CD4-positive, alpha-beta T cell treated with Interleukin-15 for 1 hour (primary cell): Measurements from ENCODE around the gene PEPD.
A peak's percentile ranks its signal among the peaks of the same experiment; 100 is the strongest.

Experiments
- DNase-seq: peaks from one replicate; pipeline ENCODE4 v3.0.0-alpha.2; 2020

Gene PEPD

DNA sequence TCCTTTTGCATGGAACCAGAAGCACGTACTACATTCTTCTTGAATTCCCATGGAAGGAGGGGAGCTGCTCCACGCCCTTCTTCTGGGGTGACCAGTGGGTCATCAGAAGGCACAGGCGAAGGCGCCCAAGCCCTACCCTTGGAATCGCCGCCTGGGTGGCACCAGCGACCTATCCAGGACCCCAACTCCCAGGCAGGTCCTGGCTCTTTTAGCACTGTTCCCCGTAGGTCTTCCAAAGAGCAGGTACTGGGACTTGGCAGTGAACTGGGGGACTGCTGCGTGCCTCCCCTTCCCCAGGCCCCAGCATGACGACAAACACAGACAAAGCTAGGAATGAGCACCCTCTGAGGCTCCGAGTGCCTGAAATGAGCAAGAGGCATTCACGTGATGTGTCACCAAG is 103.1 kb downstream of the PEPD start:
- no peak for DNase-seq

DNA sequence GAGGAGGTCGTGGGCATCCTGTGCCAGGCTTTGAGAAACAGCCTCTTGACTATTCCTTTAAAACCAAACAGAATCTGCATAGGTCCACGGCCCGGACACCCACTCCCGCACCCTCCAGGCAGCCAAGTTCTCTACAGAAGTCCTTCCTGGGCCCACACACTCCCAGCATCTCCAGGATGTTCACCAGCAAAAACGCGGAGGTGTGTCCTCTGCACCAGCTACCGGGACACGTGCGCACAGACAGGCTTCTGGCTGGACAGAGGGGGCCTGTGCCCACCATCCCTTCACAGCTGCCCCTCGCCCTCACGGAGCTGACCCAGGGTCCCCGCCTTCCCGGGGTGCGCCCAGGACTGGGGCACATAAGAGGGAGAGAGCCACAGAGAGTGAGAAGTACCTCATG is 103.8 kb downstream of the PEPD start:
- no peak for DNase-seq

DNA sequence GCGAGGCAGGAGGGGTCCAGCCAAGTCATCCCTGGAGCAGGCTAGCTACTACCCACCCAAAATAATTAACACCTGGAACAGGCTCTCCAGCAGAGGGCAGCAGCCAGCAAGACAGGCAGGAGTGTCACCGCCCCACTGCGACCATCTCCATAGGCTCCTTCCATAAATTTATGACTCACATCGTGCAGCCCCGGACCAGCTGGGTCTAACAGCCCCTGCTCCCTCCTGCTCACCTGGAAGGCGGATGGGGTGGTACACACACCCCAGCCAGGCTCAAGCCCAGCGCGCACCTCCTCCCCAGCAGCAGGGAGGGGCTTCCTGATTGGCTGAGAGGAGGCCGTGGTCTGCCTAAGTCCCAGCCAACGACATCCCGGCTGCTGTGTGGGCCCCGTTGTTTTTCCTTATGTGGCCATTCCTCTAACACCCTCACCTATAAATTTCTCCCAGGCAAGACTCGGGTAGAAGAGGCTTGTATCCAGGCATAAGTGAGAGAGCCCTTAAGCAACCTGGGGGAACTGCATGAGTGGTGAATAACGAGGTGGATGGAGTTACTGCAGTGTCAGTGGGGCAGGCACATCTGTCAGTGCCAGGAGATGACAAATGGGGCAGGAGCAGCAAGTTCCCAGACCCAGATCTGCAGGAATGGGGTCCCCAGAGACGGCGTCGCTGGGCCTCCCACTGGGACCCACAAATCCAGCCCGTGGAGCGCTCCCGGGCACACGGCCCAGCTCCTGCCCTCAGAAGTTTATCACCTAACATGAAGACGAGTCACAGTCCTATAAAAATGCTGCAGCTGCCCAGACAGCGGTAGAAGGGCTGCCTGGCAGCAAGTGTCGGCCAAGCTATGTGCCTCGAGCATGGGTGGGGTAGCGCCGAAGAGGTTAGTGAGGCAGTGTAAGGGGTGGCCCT is 105.0 kb downstream of the PEPD start:
- peak; percentile 59 for DNase-seq

DNA sequence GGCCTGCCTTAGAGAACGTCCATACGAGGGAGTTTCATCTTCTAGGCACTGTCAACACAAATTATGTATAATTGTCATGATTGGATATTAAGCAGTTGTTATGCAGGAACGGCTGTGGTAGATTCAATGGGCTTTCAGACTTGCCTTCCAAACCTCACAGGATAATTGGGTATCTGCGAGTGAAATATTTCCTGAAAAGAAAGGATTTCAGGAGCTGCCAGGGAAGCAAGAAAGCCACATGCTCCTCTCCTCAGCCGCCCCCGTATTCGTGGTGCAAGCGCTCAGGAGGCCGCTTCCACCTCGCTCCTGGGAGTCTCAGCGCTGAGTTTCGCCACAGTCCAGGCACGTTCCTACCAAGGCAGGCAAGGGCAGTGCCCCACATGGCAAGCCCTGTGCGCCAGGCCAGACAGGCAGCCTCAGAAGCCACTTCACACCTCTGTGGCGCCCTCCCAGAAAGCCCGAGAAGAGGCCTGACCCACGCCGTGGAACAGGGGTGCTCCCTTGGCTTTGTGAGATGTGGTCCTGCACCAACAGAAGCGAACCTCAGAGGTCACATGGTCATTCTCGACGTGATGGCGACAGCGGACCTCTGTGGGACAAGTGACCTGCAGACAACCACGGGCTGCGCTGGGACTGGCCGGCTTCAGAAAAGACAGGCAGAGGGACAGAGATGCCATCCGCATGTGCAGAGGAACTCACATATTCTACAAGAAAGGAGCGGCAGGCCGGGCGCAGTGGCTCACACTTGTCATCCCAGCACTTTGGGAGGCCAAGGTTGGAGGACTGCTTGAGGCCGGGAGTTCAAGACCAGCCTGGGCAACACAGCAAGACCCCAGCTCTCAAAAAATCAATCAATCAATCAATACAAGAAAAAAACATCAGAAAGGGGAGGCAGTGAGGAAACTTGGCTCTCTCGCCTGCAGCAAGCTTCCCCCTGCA is 106.7 kb downstream of the PEPD start:
- DNase-seq, result no peak

DNA sequence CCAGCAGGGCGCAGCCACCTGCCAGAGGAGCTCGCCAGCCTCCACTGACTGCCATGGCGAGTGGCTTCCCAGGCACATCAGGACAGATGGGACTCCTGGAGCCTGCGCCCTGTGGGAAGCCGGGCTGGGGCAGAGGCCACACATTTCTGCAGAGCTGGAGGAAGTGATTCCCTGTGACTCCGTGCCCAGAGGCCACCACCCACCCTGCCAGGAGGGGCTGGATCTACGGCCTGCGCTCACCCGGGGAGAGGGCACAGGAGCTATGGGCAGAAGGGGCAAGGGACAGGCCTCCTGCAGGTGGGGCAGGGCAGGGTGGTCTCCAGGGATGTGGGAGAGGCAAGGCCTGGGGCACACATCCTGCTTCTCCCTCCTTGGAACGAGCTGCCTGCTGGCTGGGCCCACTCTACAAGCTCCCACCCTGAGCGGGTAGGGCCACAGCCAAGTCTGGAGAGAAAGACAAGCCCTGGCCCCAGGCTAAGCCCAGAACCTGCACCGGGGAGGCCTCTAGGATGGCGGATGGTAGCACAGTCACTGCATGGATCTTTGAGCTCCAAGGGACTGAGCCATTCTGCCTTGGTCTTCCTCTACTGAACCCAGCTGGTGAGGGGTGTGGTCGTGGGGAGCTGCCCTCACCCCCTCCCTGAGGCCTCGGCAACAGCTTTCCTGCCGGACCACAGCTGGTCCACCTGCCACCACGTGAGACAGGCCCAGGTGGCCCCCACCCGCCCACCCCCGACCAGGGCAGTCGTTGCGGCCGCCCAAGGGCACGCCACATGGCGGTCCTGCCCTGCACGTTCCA is 107.5 kb downstream of the PEPD start:
- no peak for DNase-seq

DNA sequence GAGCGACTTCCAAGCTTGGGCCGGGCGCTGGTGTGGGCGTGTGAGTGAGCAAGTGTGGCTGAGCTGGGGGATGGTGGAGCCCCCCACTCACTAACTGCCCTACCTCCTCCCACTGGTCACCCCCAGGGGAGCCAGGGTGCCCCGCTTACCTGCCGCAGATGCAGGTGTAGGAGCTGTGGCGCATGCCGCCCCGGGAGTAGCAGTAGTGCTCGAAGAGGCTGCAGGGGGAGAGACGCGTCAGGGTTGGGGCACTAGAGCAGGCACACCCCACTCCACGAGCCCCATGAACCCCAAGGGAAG is 108.2 kb downstream of the PEPD start:
- DNase-seq, result no peak

DNA sequence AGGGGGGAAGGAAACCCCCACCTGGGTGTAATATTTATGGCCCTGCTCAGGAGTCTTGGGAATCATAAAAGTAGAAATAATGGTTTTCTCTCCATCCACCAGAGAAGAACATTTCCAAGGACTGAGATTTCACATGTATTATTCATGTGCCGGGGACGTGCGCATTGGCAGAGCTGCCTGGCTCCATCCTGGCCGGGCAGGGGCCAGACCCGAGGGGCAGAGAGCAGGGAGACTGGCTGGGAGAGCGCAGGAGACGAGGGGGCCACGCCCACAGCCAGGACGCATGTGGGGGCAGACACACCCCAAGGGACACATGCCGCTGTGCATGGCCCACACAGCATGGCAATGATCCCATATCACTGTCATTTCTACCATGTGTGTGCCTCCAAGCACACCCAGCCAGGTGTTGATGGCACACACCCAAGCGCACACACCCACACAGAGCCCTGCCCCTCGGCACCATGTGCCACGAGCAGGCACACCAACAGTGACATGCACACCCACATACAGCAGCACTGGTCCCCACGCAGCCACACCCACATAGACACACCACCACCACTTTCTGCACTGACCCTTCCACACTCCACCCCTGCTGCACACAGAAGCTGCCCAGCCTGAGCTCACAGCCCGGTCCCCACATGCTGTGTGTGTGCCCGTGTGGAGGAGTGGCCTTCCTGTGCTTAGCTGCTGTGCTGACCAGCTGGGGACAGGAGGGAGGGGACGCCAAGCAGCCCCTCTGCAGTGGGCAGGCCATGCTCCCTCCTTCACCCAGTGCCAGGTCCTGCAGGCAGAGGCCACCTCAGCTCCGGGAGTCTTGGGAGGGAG is 108.8 kb downstream of the PEPD start:
- no peak for DNase-seq

DNA sequence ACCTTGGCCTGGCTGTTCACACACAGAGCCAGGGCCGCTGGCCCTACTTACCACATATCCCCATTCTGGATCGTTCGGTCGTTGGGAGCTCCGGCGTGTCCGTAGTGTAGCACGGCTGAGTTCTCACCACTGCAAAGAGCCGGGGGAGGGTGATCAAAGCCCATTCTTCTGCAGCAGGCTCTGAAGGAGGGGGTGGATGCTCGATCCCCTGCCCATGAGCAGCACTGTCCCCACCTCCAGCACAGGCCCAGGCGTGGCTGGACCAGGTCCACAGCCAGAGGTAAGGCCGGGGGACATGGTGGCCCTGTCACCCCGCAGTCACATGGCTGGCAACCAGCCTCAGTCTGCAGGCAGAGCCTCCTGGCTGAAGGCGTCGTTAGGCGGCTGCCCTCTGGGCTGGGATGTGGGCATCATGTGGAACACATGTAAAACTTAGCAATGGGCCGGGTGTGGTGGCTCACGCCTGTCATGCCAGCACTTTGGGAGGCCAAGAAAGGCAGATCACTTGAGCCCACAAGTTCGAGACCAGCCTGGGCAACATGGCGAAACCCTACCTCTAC is 109.9 kb downstream of the PEPD start:
- no peak for DNase-seq

DNA sequence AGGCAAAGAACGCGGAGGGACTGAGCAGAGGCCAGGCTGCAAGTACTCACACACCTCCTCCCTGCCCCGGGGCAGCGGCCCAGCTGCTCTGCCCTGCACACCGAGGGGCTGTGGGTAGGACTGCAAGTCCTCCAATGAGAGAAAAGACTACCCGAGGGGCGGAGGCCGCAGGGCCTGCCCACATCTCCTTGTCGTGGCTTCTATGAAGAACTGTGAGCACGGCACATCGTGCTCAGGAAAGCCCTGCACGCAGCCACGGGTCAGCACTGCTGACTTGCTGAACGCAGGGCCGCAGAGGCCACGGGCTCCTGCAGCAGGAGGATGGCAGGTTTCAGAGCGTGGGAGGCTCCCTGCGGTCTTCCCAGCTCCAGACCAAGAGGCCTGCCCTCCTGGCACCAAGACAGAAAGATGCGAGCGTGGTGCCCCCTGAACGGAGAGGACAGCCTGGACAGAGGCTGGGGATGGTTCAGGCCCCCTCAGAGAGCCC is 110.6 kb downstream of the PEPD start:
- no peak for DNase-seq

DNA sequence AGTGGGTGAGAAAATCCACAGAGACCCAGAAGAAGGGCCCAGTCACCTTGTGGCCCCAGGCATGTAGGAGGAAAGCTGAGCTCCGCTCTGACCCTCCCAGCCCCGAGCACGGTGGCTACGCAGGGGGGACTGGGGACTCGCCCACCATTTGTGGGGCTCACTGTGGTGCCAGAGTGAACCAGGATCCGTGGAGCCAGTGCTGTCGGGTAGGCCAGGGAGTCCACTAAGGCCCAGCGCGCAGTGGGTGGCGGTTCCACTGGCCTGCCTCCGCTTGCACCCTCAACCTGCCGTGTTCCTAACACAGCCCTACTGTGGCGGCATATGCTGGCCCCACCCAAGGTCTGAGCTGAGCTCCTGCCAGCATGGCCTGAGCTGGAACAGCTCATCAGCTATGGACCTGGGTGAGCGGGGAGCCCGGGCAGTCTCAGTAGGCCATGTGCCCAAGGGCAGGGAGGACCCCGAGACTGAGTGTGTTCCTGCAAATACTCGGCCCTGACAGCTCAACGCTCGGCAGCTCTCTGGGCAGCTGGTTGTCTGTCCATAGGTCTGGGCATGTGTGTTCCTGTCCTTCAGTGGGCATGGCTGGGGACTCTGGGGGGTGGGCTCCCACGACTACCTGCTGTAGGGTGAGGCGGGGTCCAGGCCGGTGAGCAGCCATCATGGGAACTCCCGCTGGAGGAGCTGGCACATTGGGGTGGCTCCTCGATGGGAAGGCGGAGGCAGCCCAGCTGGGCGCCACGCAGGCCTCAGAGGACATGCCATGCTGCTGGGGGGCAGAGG is 111.5 kb downstream of the PEPD start:
- DNase-seq, result no peak

DNA sequence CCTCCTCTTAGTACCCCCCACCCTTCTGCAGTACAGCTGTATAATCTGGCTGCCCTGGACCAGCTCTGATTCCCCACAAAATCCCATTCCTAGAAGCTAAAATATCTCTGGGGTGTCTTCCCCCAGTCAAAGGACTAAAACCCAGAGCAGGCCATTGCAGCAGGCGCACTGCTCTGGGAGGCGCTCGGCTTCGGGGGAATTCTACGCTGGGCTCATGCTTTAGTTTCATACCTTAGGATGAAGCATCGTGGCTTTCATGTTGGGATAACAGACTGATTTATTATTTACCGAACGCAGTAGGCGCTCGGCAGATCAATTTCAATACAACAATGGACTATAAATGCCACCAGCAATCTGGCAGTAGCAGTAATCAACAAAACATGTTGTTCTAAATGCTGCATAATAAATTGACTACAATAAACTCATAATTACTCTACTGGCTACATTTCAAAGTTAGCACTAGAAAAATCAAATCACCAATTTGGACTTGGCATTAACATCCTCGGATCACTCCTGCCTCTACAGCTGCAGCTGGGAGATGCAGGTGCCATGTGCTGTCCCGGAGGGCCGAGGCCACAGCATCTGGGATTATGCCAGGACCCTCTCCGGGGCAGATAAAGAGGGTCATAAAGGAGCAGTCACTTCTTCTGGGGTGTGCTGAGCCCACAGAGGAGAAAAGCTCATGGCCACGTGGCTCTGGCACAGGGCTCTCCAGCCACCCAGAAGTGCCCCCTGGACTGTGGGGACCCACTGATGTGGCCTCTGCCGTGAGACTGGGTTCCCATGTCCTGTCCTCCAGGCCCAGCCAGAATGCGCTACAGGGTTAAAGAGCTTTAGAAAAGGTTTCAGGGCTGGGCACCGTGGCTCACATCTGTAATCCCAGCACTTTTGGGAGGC is 112.8 kb downstream of the PEPD start:
- DNase-seq, result no peak

DNA sequence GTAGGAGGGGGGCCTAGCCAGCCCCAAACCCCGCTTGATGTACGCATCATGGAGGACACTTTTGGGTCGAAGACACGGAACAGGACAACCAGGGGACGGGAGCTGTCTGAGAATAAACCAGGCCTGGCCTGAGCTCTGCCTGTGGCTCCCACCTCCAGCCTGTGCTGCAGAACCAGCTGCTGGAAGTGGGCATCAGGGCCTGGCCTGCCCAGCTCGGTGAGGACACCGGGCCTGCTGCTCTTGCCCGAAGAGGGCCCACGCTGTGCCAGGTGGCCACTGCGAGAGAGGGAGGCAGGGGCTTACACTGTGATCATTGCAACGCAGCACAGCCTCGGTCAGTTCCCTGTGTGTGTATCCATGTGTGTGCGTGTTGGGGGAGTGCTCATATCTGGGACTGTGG is 113.5 kb downstream of the PEPD start:
- DNase-seq, result no peak

DNA sequence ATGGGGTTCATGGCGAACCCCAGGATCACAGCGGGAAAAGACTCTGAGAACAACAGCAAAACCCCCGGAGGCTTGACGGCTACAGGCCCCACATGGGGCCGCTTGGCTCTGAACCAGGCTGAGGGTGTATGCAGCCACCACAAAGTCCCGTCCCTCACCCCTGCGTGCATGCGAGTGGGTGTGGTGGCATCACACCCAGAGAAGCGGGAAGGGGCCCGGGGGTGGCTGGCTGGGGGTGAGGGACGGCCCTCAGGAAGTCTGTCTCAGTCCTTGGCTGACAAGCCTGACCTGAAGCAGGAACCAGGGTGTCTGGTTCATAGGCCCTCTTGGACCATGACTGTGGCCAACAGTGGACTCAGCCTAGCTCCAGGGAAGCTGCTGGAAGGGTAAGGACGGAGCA is 113.9 kb downstream of the PEPD start:
- no peak for DNase-seq

DNA sequence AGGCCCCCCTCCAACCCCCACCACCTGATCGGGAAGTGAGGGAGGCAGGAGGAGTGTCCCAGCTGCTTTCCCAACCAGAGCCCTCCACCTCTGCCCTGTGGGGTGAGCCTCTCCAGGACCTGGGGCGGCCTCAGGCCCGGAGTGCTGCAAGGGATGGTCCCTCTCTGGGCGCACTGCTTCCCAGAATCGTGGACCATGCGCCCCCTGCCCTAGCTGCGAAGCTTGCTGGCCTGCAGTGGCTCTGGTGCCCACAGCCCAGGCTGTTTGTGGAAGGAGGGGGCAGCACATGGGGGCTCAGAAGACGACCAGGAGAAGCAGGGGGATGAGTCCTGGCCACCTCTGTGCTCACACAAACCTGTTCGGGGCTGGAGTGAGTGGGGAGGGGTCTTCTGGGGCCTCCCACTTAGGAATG is 114.4 kb downstream of the PEPD start:
- no peak for DNase-seq

DNA sequence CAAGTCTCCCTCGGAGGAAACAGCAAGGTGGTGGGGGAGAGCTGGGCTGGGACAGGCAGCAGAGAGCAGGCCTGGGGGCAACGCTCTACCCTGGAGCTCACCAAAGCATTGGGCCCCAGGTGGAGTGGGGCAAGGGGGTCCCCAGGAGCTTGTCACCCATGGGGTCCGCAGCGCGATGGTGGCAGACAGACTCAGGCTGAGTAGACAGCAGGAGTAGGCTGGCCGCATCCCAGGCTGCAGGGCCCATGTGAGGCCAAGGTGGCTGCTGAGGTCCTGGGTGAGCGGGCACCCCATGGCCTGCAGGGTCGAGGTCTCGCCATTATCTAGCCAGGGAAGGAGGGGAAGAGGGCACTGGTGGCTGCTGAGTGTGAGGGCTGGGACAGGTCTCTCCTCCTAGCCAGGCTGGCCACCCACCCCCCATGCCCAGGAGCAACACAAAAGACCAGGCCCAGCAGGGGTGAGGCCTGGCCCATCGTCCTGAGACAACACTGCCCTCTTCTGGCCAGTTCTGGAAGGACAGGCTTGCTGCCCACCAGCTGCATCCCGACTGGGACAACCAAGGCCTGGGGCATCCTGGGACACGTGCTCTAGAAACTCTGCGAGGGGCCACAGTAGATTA is 115.0 kb downstream of the PEPD start:
- peak; percentile 66 for DNase-seq

DNA sequence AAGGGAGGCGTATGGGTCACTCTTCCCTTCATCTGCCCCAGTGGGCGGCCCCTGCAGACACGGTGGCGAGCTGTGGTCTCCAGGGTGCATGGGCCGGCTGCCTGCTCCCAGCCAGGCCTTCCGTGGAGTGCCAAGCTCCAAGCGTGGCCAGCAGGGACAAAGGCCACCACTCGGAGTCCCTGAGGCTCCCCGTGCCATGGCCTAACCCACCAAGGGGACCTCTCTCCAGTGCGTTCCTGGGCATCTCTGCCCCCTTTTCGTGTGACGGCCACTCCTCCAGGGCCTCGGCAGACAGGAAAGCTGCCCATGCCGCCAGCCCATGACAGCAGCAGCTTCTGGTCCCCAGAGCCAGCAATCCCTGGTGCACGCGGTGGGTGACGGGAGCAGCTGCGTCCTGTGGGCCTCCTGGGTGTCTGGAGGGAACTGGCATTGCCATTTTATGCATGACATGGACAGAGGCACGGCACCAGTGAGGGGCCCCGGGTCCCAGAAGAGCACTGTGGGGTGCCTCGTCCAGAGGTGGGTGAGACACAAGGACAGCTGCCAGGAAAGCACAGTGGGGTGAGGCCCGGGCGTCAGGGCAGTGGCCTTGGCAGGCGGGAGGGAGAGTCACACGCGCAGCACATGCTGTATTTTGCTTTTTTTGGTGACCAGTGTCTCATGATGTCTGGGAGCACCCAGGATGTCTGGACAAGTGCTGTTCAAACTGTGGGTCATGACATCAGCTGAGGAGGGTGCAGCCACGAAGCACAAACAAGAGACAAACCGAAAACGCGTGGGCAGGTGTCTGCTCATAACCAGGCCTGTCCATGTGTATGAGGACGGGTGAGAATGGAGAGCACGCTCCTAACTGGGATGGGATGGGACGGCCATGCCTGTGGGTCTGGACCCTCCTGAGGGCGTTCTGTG is 115.8 kb downstream of the PEPD start:
- DNase-seq, result peak; percentile 13

DNA sequence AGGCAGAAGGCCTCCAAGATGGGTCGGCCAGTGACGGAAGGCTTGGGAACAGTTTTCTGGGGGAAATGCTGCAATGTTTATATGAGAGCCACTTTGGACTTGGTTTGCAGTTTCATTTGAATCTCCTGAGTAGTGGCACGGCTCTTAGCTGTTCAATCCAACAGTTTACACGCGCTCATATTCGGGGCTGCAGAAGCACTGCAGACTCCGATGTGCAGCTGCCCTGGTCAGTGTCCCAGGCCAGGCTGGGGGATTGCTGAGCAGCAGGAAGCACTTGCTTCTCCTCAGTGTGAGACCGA is 116.4 kb downstream of the PEPD start:
- DNase-seq, result no peak

DNA sequence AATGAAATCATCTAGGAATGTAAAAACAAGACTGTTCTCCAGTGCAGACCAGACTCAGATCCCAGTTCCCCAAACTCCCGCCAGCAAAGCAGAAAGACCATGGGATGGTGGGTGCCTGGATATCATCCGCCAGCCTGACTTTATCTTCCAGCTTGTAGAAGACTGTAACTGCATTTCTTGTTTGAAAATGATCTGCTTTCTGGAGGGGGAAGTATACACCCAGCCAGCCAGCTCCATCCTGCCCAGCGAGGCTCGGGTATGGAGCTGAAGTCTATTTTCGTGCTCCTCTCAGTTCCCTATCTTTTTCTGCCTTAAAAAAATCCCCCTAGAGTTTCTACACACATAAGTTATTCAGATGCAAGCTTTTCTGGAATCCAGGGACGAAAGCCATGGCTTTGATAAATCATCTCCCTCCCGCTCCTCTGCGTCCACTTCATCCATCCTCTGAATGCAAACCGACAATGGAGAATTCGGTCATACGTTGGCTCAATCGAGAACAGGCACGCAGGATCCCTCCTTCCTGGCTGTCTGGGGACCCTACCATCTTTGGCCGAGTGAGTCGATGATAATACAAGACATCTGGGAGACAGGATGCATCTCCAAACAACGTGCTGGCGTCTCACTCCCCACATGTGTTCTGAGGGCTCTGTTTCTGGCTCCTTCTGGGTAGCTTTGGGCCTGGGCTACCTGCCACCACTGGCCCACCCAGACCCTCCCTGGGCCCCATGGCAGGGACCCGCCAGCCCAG is 116.9 kb downstream of the PEPD start:
- DNase-seq, result peak; percentile 13
